ENCODE measurements around the gene MAMLD1. TPM values are rescaled to one million over a fixed set of nuclear protein-coding genes. Genes with fewer than 3 reads are reported as not detected.
A peak's percentile ranks its signal among the peaks of the same experiment; 100 is the strongest.

The MAMLD1 gene
- total RNA-seq, 2 donors from 2014 or later: 3.4 to 5.6 TPM

DNA sequence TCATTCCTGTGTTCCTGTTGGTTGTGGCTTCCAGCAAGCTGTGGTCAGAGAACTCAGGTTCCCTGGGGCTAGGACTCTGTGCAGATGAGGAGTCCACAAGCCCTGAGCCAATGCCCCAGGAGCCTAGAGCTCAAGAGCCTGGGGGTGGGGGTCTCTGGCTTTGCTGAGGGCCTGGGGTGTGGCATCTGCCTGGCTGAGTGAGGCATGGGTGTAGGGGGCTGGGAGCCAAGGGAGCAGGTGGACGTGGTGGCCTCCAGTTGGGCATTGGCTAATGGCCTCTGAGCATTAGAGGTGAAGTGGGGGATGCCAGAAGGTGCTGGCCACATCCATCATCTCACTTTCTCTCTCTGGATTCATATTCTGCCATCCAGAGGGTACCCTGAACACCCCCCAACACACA lies 5.3 kb upstream of the MAMLD1 start:
- no peak for DNase-seq
- Histone ChIP-seq H3K36me3 (replicated peaks in 1 of 2; ENCODE audit: insufficient read depth in 1 of 2, low read depth in 2 of 2) (no peaks in the 10 kb centered on the region), H3K4me1 (peaks cover 13% of the 10 kb centered on the region), H3K27ac (no peak overlapping the region), H3K27me3 (no peaks in the 10 kb centered on the region), H3K4me3 (no peak overlapping the region), H3K9me3 (no peaks in the 10 kb centered on the region)
- WGBS, 2 donors: 83% methylated on average over 1 of the region's 1 CpG; no CpG with 5 or more reads in 1 of the 2 donors
- intact Hi-C loops (cut with DNase I): no loop called here
- ATAC-seq: no peak
- no peak for TF ChIP-seq CTCF (IDR thresholded peaks at IDR 0.05)
- TF ChIP-seq POLR2A (IDR thresholded peaks at IDR 0.05): no peak

- H3K36me3 ChIP-seq (replicated peaks in 1 of 2; ENCODE audit: insufficient read depth in 1 of 2, low read depth in 2 of 2): no peaks in the 10 kb centered on the region
- TF ChIP-seq POLR2A (IDR thresholded peaks at IDR 0.05): no peak
- no peak for TF ChIP-seq CTCF (IDR thresholded peaks at IDR 0.05)
- no peaks in the 10 kb centered on the region for H3K9me3 ChIP-seq
- DNase-seq: no peak
- ATAC-seq: no peak
- intact Hi-C loops (cut with DNase I): no loop called here
- no peak overlapping the region for H3K27ac ChIP-seq
- H3K27me3 ChIP-seq: no peaks in the 10 kb centered on the region
- no peak overlapping the region for H3K4me3 ChIP-seq
- H3K4me1 ChIP-seq: peaks cover 13% of the 10 kb centered on the region
- 100% methylated on average over 1 to 3 of the region's 3 CpGs for WGBS, 2 donors
Measured at GRCh38 chrX:150358651-150359050, 4.5 kb upstream of the MAMLD1 start.

DNA sequence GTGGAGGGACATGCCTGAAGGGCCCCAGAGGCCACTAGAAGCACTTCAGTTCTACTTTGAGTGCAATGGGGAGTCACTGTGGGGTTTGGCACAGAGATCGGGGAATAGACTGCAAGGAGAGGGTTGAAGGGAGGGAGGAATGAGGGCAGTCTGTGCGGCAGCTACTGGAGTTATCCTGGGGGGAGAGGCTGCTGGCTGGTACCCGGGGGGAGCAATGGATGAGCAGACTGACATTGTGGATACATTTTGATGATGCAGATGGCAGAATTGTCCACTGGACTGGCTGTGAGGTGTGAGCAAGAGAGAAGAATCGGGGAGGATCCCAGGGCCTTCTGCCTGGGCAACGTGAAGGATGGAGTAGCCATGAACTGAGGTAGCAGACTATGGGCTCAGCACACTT lies 2.8 kb upstream of the MAMLD1 start:
- Histone ChIP-seq H3K4me1 (peaks cover 13% of the 10 kb centered on the region), H3K4me3 (no peak overlapping the region), H3K36me3 (replicated peaks in 1 of 2; ENCODE audit: insufficient read depth in 1 of 2, low read depth in 2 of 2) (no peaks in the 10 kb centered on the region), H3K27ac (no peak overlapping the region), H3K9me3 (no peaks in the 10 kb centered on the region), H3K27me3 (no peaks in the 10 kb centered on the region)
- no peak for ATAC-seq
- TF ChIP-seq CTCF (IDR thresholded peaks at IDR 0.05): no peak
- TF ChIP-seq POLR2A (IDR thresholded peaks at IDR 0.05): no peak
- WGBS, 2 donors: 94 to 98% methylated on average over 3 to 5 of the region's 5 CpGs
- no peak for DNase-seq
- intact Hi-C loops (cut with DNase I): no loop called here

DNA sequence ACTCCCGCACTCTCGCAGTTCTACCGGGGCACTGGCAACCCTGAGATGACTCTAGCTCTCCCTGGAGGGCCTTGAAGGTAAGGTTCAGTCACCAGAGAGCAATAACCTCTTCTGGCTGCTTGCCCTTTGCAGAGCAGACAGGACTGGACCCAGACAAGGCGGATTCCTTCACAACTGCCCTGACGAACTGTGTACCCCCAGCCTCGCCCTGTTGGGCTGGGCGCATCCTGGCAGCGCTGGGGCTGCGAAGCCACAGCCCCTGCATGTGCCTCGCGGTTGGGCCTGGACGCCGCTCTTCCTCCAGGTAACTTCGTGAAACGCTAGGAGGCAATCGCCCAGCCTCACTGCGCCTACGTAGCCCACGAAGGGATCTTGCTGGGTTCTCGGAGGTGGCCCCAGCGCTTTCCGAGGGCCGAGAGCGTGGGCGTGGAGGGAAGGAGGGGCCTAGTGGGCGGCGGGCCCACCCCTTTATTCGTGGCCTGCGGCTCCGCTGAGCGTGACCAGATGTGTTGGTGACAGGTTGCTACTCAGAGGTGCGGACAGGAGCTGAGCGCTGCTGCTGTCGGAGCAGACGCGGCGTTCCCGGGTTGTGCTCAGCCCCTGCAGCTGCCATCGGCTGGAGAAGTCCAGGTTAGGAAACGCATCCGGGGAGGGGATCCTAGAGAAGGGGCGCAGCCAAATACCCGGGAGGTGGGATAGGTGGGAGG lies 1.9 kb upstream of the MAMLD1 start:
- WGBS, 2 donors: 0 to 12% methylated on average over 2 to 19 of the region's 43 CpGs
- H3K36me3 ChIP-seq (replicated peaks in 1 of 2; ENCODE audit: insufficient read depth in 1 of 2, low read depth in 2 of 2): no peaks in the 10 kb centered on the region
- H3K4me3 ChIP-seq: no peak overlapping the region
- H3K9me3 ChIP-seq: no peaks in the 10 kb centered on the region
- ATAC-seq (no peak), DNase-seq (peak; percentile 11 to 25 (median 18))
- intact Hi-C loops (cut with DNase I): no loop called here
- H3K27me3 ChIP-seq: no peaks in the 10 kb centered on the region
- H3K27ac ChIP-seq: no peak overlapping the region
- TF ChIP-seq POLR2A (IDR thresholded peaks at IDR 0.05): no peak
- TF ChIP-seq CTCF (IDR thresholded peaks at IDR 0.05): peak in 1 of 7 experiments; percentile 16
- H3K4me1 ChIP-seq: peaks cover 14% of the 10 kb centered on the region

Data from body of pancreas (tissue), 4 donors.